GM12878 (cell line): ENCODE data around the gene TPCN2. TPM values are rescaled to one million over a fixed set of nuclear protein-coding genes. Genes with fewer than 3 reads are reported as not detected.

Experiments used
- ATAC-seq: fragments of 200-7000 bp; cut with Tn5 transposase; 3 replicates; pipeline ENCODE4 v1.9.1; 2020; ENCODE audit warnings: mild to moderate bottlenecking, moderate library complexity
- BruUV-seq: library from RNA; stranded (reverse); fragments of 400-500 nt; replicated peaks from 2 replicates; lab custom pipeline; 2021; lab: Mats Ljungman, UMichigan
- CTCF ChIA-PET: fragments of 300-600 bp; sonication (Branson Sonifier 250); formaldehyde crosslinking; extraction: SDS; loops from one replicate; lab custom pipeline; 2021; ENCODE audit warnings: inconsistent platforms; lab: Yijun Ruan, JAX
- POLR2A ChIA-PET: fragments of 350-600 bp; formaldehyde crosslinking; extraction: SDS; loops from one replicate; lab custom pipeline; 2021; ENCODE audit warnings: inconsistent platforms; lab: Charles Lee
- RAD21 ChIA-PET: fragments of 300-600 bp; sonication (Branson Sonifier 250); formaldehyde crosslinking; loops from one replicate; lab custom pipeline; 2023; ENCODE audit warnings: antibody characterized with exemption; ENCODE audit not compliant: unreplicated experiment; lab: Charles Lee
- SMC1A ChIA-PET: fragments of 300-600 bp; sonication (Branson Sonifier 250); formaldehyde crosslinking; loops from one replicate; lab custom pipeline; 2023; ENCODE audit not compliant: unreplicated experiment, uncharacterized antibody; lab: Charles Lee
- DNase-seq: peaks from one replicate; pipeline ENCODE4 v3.0.0-alpha.2; 2011; ENCODE audit warnings: low read depth, low spot score
- FAIRE-seq: peaks from 3 replicates; lab custom pipeline; 2011; peaks lifted over from hg19 to GRCh38; lab: Jason Lieb, UNC
- H2AFZ ChIP-seq: 2 replicates; pipeline ENCODE4 v1.6.0; 2011; ENCODE audit warnings: low read depth, low read length, control low read depth; ENCODE audit not compliant: control insufficient read depth
- H3K27ac ChIP-seq: 2 replicates; pipeline ENCODE4 v1.5.1; 2011; ENCODE audit warnings: control low read depth; ENCODE audit not compliant: control insufficient read depth, insufficient read depth
- H3K27me3 ChIP-seq, 2 experiments: replicated peaks in 1 of 2; 2 replicates each; pipeline versions ENCODE4 v1.6.0 to v1.6.1; 2011; ENCODE audit warnings: low read length in 1 of 2; ENCODE audit not compliant: control insufficient read depth in 2 of 2, insufficient read depth in 2 of 2
- H3K36me3 ChIP-seq, 2 experiments: 2 replicates each; pipeline ENCODE4 v1.5.1; 2011; ENCODE audit warnings: low read length in 1 of 2; ENCODE audit not compliant: control insufficient read depth in 2 of 2, insufficient read depth in 2 of 2
- H3K4me1 ChIP-seq: 2 replicates; pipeline ENCODE4 v1.6.1; 2011; ENCODE audit warnings: mild to moderate bottlenecking, low read length, moderate library complexity, mixed read lengths; ENCODE audit not compliant: control insufficient read depth, insufficient read depth
- H3K4me2 ChIP-seq: 2 replicates; pipeline ENCODE4 v1.6.0; 2011; ENCODE audit warnings: control low read depth; ENCODE audit not compliant: control insufficient read depth, insufficient read depth
- H3K4me3 ChIP-seq: fragments of 200-600 bp; sonication (generic); 2 replicates; pipeline ENCODE4 v1.5.1; 2016
- H3K79me2 ChIP-seq: 2 replicates; pipeline ENCODE4 v1.6.0; 2011; ENCODE audit warnings: low read length; ENCODE audit not compliant: control insufficient read depth, insufficient read depth
- H3K9ac ChIP-seq: 2 replicates; pipeline ENCODE4 v1.8.0; 2011; ENCODE audit warnings: low read length, control low read depth, mixed read lengths; ENCODE audit not compliant: control insufficient read depth, insufficient read depth
- H3K9me3 ChIP-seq: replicated peaks from 3 replicates; pipeline ENCODE4 v1.5.1; 2011; ENCODE audit warnings: mild to moderate bottlenecking, low read length; ENCODE audit not compliant: control insufficient read depth, insufficient read depth
- H4K20me1 ChIP-seq: 2 replicates; pipeline ENCODE4 v1.6.0; 2011; ENCODE audit not compliant: control insufficient read depth, insufficient read depth
- BCL11A ChIP-seq: IDR thresholded peaks from 2 replicates; pipeline ENCODE4 v1.6.1; 2011; ENCODE audit warnings: low read depth, low read length
- CBX3 ChIP-seq: fragments of 200-600 bp; sonication (generic); IDR thresholded peaks from 2 replicates; pipeline ENCODE4 v1.6.1; 2016; ENCODE audit warnings: low read depth, borderline replicate concordance
- GABPA ChIP-seq: IDR thresholded peaks from 2 replicates; pipeline ENCODE4 v1.6.1; 2014; ENCODE audit warnings: antibody characterized with exemption, low read depth, mild to moderate bottlenecking, inconsistent platforms
- MAX ChIP-seq: IDR thresholded peaks from 2 replicates; pipeline ENCODE4 v1.6.1; 2012; ENCODE audit warnings: low read depth, low read length, improper control_type of control experiment
- NR2C1 ChIP-seq: fragments of 450-650 bp; IDR thresholded peaks from 2 replicates; pipeline ENCODE4 v1.6.1; 2017; ENCODE audit warnings: antibody characterized with exemption, mild to moderate bottlenecking, moderate library complexity
- NR2C2 ChIP-seq: IDR thresholded peaks from 2 replicates; pipeline ENCODE4 v1.6.1; 2011; ENCODE audit warnings: borderline replicate concordance, low read depth; ENCODE audit not compliant: control insufficient read depth, insufficient read length
- NRF1 ChIP-seq: conservative IDR thresholded peaks from 2 replicates; pipeline ENCODE4 v1.6.1; 2011; ENCODE audit warnings: mild to moderate bottlenecking, low read depth, low read length, improper control_type of control experiment
- PAX8 ChIP-seq: fragments of 450-650 bp; IDR thresholded peaks from 2 replicates; pipeline ENCODE4 v1.6.1; 2017; ENCODE audit warnings: mild to moderate bottlenecking, moderate library complexity
- PRDM15 ChIP-seq: fragments of 450-650 bp; formaldehyde crosslinking; IDR thresholded peaks from 2 replicates; pipeline ENCODE4 v1.4.0; 2020; ENCODE audit warnings: mild to moderate bottlenecking, moderate library complexity
- RBBP5 ChIP-seq: fragments of 200-600 bp; sonication (generic); conservative IDR thresholded peaks from 2 replicates; pipeline ENCODE4 v1.6.1; 2016
- SMAD5 ChIP-seq: IDR thresholded peaks from 2 replicates; pipeline ENCODE4 v1.6.1; 2016; ENCODE audit warnings: antibody characterized with exemption, low read depth
- SMC3 ChIP-seq: IDR thresholded peaks from 2 replicates; pipeline ENCODE4 v1.6.1; 2011; ENCODE audit warnings: low read length, improper control_type of control experiment, borderline replicate concordance
- SPI1 ChIP-seq: IDR thresholded peaks from 2 replicates; pipeline ENCODE4 v1.6.1; 2011; ENCODE audit warnings: low read depth, mild to moderate bottlenecking, low read length, moderate library complexity, borderline replicate concordance; ENCODE audit not compliant: insufficient read depth
- STAT1 ChIP-seq: fragments of 450-650 bp; conservative IDR thresholded peaks from 2 replicates; pipeline ENCODE4 v1.6.1; 2014; ENCODE audit warnings: antibody characterized with exemption, mild to moderate bottlenecking
- SUZ12 ChIP-seq: fragments of 200-600 bp; sonication (generic); IDR thresholded peaks from one replicate; pipeline ENCODE4 v1.6.1; 2018; ENCODE audit warnings: antibody characterized with exemption, mild to moderate bottlenecking; ENCODE audit not compliant: unreplicated experiment
- TBL1XR1 ChIP-seq: IDR thresholded peaks from 2 replicates; pipeline ENCODE4 v1.6.1; 2012; ENCODE audit warnings: low read depth, low read length, improper control_type of control experiment
- WRNIP1 ChIP-seq: IDR thresholded peaks from 2 replicates; pipeline ENCODE4 v1.6.1; 2011; ENCODE audit warnings: low read depth, low read length, improper control_type of control experiment, borderline replicate concordance
- ZNF217 ChIP-seq: fragments of 450-650 bp; IDR thresholded peaks from 2 replicates; pipeline ENCODE4 v1.6.1; 2017; ENCODE audit warnings: antibody characterized with exemption, mild to moderate bottlenecking
- WGBS: methylation state at CpG from one replicate; pipeline ENCODE4 v1.1.6; 2016; ENCODE audit warnings: low lambda C conversion rate; ENCODE audit not compliant: insufficient replicate concordance, insufficient coverage; ENCODE audit errors: missing lambda C conversion rate; 5-methylcytosine and 5-hydroxymethylcytosine counted together
- in situ Hi-C: fragments of 300-500 bp; cut with MboI; formaldehyde crosslinking; loops from 9 replicates; pipeline ENCODE4 v1.14.3; 2018; ENCODE audit warnings: mixed read lengths
- intact Hi-C: fragments of 100-400 bp; cut with micrococcal nuclease; formaldehyde crosslinking; loops from one replicate; pipeline ENCODE4 v1.14.2; 2022; ENCODE audit not compliant: unreplicated experiment
- polyA plus RNA-seq, 11 experiments: library from polyadenylated mRNA; depleted of rRNA in 4 of 11; unstranded in 6 of 11; stranded (reverse) in 5 of 11; fragments of >200 nt; fragmentation: Nextera tagmentation in 4 of 11; fragmentation: Illumina TruSeq in 1 of 11; extraction: Ambion mirVana in 4 of 11; extraction: Trizol in 1 of 11; gene quantifications; 1 replicate in 1 of 11; 2 replicates in 10 of 11; pipeline versions ENCODE4 v1.2.1 to v1.2.3, GENCODE V29; 2011 to 2016; ENCODE audit warnings: inconsistent platforms in 2 of 11, missing spikeins in 2 of 11, low read depth in 1 of 11
- total RNA-seq, 4 experiments: library from RNA; depleted of rRNA in 3 of 4; stranded (reverse); fragments of >200 nt in 3 of 4; fragmentation: Illumina TruSeq in 1 of 4; extraction: Trizol in 1 of 4; gene quantifications; 2 replicates each; pipeline versions ENCODE4 v1.2.1 to v1.2.3, GENCODE V29; 2013 to 2021

TPCN2 gene
- total and polyA plus RNA-seq, 10 of the 15 experiments (the other 5 are each of a cell fraction or from before 2014, with no cell fraction given): 1.7 to 18.4 (median 8.4) TPM

GRCh38 chr11:69166218-69167115 is 117.7 kb downstream of the TPCN2 start:
- no TSS peak for BruUV-seq
- Histone ChIP-seq H3K4me3 (peak overlapping the region; percentile 49; the same call in 1 of the 2 replicates), H3K27ac (peak overlapping the region; percentile 83), H3K9ac (peak overlapping the region; percentile 71), H3K9me3 (peaks cover 6% of the 10 kb centered on the region), H3K27me3 (no peaks in the 10 kb centered on the region), H3K4me1 (peaks cover 21% of the 10 kb centered on the region), H3K36me3 (no peaks in the 10 kb centered on the region), H4K20me1 (no peaks in the 10 kb centered on the region), H2AFZ (peak overlapping the region; percentile 66), H3K79me2 (no peaks in the 10 kb centered on the region), H3K4me2 (peak overlapping the region; percentile 92)
- ChIA-PET RAD21 (interaction anchor here (1.1 to 3.0 kb wide), 5 partner anchors 10 to 131 kb away, joined by 3 to 27 read pairs (median 6); partner anchors contain the start of gene SMIM38), POLR2A (interaction anchor here (1.0 to 3.3 kb wide), 5 partner anchors 10 to 132 kb away, joined by 3 to 32 read pairs (median 4); partner anchors contain the start of gene SMIM38), CTCF (interaction anchor here (0.6 to 2.9 kb wide), 3 partner anchors 11 to 131 kb away, joined by 3 to 11 read pairs (median 3); partner anchors contain the start of gene SMIM38), SMC1A (interaction anchor here (0.7 to 3.3 kb wide), 10 partner anchors 9 to 504 kb away, joined by 3 to 35 read pairs (median 6); partner anchors contain the start of gene SMIM38)
- DNase-seq (peak; percentile 75), FAIRE-seq (peak; percentile 92), ATAC-seq (peak; percentile 95)
- 8% methylated on average over 21 of the region's 21 CpGs for WGBS
- intact Hi-C loops (loop anchor here (2.0 to 5.0 kb wide), 2 partner anchors 59 to 130 kb away; no protein-coding TSS in a partner anchor), in situ Hi-C loops (no loop called here)
- TF ChIP-seq SPI1 (no peak), NR2C1 (no peak), PRDM15 (no peak), RBBP5 (no peak), MAX (no peak; the same call in 1 of the 2 replicates), STAT1 (no peak), NRF1 (no peak), PAX8 (no peak), ZNF217 (no peak), CBX3 (no peak), SUZ12 (no peak), NR2C2 (no peak), SMC3 (0 out of 2 replicates have a peak, but pooled peaks have one; percentile 12), BCL11A (peak; percentile 84), SMAD5 (no peak), WRNIP1 (no peak), TBL1XR1 (peak; percentile 72), GABPA (no peak)
